Measurements from ENCODE around the gene ACP4.

- TF ChIP-seq PREB (CRISPR knock-in tag; IDR thresholded peaks at IDR 0.05): no peak
- no peak for TF ChIP-seq NCOA5 (CRISPR knock-in tag; IDR thresholded peaks at IDR 0.05)
- no peak for TF ChIP-seq CTCF (CRISPR knock-in tag; IDR thresholded peaks at IDR 0.05)
- TF ChIP-seq TAF15 (IDR thresholded peaks at IDR 0.05; ENCODE audit: low read depth, low read length, poor library complexity, severe bottlenecking): no peak
- TF ChIP-seq GABPA (IDR thresholded peaks at IDR 0.05; ENCODE audit: low read depth, low read length): no peak
- TF ChIP-seq GABPA (CRISPR knock-in tag; IDR thresholded peaks at IDR 0.05; ENCODE audit: low read depth): no peak
- no peak for TF ChIP-seq MYC (CRISPR knock-in tag; IDR thresholded peaks at IDR 0.05; ENCODE audit: borderline replicate concordance)
- TF ChIP-seq TFAP4 (IDR thresholded peaks at IDR 0.05; ENCODE audit: borderline replicate concordance, low read depth): peak; percentile 36; the same call in 1 of the 2 replicates
- TF ChIP-seq IRF1 (CRISPR knock-in tag; IDR thresholded peaks at IDR 0.05; ENCODE audit: low read depth): no peak
Observed at GRCh38 chr19:50791594-50792271, 1.5 kb downstream of the ACP4 start.

Measured in HepG2 (cell line).